Urothelium cell line (cell line): ENCODE results near the gene ENAM.
"Not testable (repeated sequence)": the region's sequence is repeated elsewhere in the genome, so short reads cannot be mapped to it uniquely, and the experiment has no call there.

Source experiments
- DNase-seq: peaks from one replicate; pipeline ENCODE4 v3.0.0; 2011; ENCODE audit warnings: low spot score, mixed read lengths
- FAIRE-seq: peaks from 2 replicates; lab custom pipeline; 2011; peaks lifted over from hg19 to GRCh38; lab: Jason Lieb, UNC

ENAM gene

DNA sequence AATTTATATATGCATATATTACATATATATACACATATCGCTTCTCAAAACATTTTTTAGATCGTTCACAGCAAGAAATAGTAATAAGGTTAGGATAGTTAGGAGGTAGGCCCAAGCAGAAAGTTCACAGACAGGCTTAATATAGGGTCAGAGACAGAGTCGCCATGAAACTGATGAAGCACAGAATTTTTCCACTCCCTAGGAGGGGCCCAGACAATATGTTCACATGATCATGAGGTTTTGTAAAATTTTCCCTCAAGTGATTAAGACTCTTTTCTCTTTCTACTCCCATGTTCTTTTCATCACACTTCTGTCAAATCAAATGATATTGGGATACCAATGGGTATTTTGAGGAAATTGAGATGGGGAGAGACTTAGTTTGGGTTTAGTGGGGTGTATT is 5.2 kb upstream of the ENAM start:
- FAIRE-seq (no peak), DNase-seq (no peak)

DNA sequence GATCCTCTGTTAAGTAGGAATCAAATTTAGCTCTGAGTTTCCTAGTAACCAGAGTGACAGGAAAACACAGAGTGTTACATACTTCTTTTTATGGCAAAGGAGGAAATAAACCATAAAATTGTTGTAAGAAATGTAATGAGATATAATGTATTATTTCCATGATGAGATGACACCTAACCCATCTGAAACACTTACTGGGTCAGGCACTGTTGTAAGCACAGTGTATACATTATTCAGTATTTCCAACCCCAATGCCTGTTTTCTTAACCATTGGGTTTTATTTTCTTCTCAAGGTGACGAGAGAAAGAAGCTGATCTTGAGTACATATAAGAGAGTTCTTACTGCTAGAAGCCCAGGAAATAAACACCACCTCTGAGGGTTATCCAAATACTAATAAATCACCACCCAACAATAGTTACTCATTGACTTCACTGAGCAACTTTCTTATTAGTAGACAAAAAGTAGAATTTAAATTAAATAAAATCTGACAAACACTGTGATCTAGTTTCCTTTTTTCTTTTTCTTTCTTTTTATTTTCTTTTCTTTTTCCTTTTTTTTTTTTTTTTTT is 4.2 kb upstream of the ENAM start:
- DNase-seq (no peak), FAIRE-seq (no peak)

DNA sequence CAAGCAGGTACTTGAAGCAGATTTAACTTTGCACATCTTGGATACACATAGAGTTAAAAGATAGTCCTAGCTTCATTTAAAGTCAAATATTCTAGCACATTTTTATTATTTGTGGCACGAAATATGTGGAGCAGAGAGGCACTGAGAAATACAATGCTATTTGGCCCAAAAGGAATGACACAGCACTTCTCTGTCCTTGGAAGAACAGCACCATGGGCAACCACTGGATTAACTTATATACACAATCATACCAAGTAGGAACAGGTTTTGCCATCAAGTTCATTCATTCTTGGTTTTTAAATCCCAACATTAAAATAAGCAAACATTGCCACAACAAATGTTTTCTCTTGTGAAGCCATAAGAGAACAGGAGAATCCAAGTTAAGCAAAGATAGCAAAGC is 924 bp upstream of the ENAM start:
- FAIRE-seq (no peak), DNase-seq (no peak)

DNA sequence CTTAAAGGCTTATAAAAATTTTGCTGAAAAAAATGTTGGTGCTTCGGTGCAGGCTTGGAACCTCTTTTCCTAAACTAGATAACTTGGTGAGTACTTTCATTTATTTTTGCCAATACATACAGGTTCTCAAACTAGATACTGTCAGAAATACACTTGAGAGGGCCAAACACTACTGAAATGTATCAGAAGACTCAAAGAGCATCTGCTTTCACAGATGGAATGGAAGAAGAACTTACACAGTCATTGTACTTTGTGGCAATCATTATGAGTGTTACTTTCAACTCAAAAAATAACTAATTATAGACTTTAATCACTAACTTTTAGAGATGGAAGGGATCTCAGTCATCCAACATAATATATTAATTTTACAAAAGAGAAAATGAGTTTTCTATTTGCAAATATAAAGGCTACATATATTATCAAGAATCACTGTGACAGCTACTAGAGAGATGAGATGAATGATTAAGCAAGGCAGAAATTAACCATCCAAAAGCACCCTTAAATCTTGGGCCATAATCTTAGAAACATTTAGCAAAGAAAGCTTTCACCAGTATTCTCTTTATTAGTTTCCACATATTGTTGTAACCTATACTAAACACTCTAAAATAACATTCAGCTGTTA is 1.0 kb downstream of the ENAM start:
- FAIRE-seq (no peak), DNase-seq (no peak)

DNA sequence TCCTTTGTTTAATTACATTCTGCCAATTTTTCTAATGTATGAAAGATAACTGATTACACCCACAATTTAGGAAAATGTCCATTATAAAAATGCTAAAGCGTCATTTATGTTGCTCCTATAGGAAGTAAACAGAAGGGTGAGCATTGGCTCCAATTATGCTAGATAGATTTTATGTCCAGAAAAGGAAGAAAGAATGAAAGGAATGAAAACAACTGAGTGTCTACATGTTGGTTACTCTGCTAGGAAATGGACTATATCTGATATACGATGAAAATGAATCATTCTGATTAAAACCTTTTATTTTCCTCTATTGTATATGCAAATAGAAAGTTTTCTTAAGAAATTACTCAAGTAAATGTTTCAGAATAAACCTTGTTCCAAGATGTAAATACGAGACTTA is 1.6 kb downstream of the ENAM start:
- FAIRE-seq, result no peak
- no peak for DNase-seq

DNA sequence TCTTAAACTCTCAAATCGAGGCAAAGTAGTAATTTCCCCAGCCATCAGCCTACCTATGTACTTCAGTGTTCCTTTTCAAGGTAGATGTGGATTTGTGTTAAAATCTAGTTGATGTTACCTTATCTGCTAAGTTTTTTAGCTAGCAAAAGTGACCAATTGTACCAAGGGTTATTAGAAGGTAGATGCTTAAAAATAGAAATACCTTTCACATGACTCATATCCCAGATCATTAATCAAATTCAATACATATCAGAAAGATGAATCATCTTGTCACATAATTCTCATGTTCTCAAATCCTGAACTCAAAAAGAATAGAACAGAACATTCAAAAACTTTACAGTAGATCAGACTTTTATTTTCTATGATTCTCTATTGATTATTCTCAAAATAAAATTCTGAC is 3.5 kb downstream of the ENAM start:
- FAIRE-seq (no peak), DNase-seq (peak; percentile 20)

DNA sequence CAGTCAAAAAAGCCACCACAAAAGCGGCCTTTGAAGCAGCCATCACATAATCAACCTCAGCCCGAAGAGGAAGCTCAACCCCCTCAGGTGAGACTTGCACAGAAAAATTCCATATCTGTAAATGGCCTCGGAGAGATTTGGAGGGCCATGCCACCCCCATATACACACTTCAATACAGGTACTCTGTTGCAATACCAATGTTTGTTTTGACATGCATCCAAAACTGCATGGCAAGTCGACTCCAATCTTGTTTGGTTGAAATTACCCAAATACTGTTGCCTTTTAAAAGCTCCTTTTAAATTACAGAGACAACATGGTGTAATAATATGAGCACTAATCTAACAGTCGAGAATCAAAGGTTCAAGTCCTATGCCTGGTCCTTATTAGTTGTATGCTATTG is 5.9 kb downstream of the ENAM start:
- DNase-seq, result no peak
- no peak for FAIRE-seq

DNA sequence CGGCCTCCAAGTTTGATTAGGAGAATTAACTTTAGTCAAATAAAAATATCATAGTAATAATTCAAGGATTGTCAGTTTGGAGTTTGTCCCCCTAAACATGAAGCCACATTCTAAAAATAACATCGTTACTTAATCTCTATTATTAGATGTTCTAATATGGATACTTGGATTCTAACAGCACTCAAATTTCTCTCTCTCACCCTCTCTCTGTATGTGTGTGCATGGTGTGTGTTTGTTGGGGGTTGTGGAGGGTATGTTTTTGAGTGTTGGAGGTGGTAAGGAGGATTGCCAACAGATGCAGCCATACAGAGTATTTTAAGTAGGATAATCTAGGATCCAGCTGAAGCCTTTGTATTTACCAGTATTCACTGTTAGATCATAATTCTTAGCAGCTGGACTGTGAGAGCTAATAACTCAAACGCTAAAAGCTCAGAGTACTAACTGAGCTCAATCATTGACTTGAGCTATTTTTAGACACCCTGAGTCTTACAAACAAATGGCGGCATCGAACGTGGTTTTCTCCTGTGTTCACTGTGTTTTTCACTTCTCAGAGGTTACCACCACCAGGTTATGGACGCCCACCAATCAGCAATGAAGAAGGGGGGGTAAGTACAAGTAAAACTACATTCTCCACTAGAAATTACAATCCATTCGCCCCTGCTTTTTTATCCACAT is 8.8 kb downstream of the ENAM start:
- no peak for FAIRE-seq

DNA sequence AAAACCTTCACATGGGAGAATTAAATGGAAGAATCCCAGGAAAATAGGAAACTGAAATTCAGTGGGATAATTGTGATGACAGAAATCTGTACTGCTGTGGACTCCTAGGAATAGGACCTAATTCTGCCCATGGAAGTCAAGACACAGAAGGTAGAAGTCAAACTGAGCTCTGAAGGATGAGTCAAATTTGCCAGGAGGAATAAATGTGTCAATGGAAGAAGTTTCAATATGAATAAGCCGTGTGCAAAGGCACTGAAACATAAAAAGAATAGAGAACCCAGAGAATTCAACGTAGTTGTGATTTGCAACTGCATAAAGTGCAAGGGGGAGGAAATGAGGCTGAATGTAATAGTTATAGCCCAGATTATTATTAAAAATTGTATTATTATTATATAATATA is 11.6 kb downstream of the ENAM start:
- DNase-seq (no peak), FAIRE-seq (no peak)

More for the DNA sequence above, 8.8 kb downstream of the ENAM start:
- no peak for DNase-seq

DNA sequence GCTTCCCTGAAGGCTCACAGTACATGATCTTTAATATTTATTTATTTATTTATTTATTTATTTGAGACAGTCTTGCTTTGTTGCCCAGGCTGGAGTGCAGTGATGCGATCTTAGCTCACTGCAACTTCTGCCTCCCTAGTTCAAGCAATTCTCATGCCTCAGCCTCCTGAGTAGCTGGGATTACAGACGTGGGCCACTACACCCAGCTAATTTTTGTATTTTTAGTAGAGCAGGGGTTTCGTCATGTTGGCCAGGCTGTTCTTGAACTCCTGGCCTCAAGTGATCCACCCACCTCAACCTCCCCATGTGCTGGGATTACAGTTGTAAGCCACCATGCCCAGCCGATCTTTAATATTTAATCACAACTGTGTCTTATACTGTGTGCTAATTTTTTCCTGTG is 22.2 kb downstream of the ENAM start:
- FAIRE-seq, DNase-seq: not testable (repeated sequence)

DNA sequence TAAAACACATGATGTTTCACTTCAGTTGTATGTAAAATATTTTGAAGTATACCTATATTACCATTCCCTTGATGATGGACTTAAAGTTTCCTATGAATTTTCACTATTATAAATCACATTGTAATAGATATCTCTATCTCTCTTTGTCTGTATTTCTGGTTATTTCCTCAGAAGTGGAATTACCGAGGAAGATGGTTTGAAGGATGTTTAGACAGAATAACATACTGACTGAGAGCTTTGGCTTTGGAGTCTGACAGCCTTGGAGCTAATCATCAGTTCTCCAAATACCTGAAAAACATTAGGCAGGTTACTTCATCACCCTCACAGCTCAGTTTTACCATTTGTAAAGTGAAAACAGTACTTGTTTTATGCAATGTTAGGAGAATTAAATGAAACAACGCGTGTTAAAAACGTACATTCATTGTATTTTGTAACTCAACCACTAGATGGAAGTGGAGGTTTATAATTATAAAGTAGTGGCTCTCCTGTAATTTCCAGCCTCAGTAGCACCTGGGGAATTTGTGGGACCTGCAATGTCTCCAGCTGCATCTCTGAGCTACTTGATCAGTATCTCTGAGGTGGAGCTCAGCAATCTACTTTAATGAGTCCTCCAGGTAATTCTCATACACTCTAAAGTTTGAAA is 23.4 kb downstream of the ENAM start:
- DNase-seq, result peak; percentile 59
- no peak for FAIRE-seq

DNA sequence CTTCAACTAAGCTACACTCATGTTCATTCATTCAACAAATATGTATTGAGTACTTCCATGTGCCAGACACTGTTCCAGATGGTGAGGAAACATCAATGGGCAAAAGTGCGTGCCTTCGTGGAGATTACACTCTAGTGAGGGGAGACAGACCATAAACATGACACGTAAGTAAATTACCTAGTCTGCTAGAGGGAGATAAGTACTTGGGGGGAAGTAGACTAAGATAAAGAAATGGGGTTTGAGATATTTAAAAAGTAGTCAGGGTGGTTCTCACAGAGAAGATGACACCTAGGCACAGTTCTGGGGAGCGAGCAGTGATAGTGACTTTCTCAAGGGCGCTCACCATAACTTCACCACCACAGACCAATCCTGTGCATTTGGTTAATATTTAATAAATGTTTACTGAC is 26.1 kb downstream of the ENAM start:
- FAIRE-seq, result no peak
- DNase-seq, result no peak

DNA sequence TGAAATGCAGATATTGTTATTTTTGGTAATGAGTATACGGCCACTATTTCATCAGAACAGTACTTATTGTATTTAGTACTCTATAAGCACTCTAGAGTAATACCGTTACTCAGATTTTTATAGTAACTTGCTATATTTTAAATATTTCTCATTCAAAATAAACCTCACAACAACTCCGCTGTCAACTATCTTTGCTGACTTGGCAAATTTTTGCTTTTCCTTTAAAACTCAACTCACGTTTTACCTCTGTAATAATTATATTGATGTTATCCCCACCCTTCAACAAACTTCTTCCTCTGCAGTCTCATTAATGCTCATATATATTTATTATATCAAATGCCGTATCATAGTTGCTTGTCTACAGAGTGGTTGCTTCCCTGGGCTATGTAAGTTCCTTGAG is 28.8 kb downstream of the ENAM start:
- FAIRE-seq, result no peak
- no peak for DNase-seq

DNA sequence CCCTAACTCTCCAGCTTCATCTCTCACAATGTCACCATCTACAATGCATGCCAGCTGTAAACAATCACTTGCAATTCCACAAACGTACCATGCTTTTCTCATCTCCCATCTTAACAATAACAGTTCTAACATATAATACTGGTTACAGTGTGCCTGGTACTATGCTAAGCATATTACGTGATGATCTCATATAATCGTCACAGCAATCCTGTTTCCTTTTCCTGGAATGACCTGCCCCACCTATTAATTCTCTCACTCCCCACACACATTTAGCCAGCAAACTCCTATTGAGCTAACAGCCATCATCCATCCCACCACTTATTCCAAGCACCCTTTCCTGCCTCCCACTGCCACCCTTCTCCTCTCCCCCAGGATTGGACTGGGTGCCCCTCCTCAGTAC is 29.9 kb downstream of the ENAM start:
- no peak for DNase-seq
- peak; percentile 59 for FAIRE-seq

DNA sequence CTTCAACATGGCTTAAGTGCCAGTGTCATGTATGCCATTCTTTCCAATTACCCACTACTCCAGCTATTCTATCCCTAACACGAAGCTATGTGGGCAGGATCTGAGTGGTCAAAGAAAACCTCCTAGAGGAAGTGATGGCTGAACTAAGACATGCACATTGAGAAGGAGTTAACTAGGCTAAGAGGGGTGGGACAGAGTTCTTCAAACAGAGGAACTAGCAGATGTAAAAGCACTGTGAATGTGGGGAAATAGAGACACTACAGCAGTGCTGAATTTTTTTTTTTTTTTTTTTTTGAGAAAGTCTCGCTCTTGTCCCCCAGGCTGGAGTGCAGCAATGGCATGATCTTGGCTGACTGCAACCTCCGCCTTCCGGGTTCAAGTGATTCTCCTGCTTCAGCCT is 31.6 kb downstream of the ENAM start:
- no peak for FAIRE-seq
- no peak for DNase-seq

DNA sequence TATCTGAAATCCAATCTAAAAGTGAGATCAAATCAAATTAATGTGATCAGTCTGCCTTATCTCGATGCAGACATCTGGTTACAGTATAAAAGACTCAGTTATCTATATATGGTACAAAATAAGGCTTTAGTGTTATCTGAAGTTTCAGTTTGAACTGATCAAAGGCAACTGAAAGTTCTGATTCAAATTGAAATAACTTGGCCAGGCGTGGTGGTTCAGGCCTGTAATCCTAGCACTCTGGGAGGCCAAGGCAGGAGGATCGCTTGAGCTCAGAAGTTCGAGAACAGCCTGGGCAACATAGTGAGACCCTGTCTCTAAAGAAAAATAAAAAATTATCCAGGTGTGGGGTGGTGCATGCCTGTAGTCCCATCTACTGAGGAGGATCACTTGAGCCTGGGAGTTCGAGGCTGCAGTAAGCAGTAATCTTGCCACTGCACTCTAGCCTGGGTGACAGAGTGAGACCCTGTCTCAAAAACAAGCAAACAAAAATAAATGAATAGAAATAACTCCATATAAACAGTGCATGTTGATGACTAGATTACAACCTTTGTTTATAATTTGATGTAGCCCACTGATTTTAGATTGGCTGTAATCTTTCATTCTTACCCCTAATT is 32.9 kb downstream of the ENAM start:
- DNase-seq, FAIRE-seq: not testable (repeated sequence)

DNA sequence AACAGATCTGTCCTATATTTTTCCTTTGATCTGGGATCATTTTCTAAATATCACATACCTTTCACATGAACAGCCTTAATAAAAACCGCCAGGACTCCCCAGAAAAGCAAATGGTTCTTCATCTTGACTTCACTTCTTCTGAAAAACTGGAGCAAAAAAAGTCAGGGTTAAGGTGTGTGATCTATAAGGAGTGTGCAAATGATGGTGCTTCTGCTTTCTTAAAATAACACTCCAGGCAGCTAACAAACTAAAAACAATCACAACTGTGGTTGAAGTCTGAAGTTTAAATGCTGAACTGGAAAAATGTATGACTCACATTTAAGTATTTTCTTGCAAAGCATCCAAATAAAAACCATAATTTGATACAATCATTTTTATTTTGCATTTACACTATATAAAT is 37.8 kb downstream of the ENAM start, which contains the start of gene JCHAIN:
JCHAIN (minus strand) TSS at position 140 of the 400 bp plus-strand sequence; CDS start at position 122, 18 bp downstream.
- DNase-seq, result no peak
- no peak for FAIRE-seq

DNA sequence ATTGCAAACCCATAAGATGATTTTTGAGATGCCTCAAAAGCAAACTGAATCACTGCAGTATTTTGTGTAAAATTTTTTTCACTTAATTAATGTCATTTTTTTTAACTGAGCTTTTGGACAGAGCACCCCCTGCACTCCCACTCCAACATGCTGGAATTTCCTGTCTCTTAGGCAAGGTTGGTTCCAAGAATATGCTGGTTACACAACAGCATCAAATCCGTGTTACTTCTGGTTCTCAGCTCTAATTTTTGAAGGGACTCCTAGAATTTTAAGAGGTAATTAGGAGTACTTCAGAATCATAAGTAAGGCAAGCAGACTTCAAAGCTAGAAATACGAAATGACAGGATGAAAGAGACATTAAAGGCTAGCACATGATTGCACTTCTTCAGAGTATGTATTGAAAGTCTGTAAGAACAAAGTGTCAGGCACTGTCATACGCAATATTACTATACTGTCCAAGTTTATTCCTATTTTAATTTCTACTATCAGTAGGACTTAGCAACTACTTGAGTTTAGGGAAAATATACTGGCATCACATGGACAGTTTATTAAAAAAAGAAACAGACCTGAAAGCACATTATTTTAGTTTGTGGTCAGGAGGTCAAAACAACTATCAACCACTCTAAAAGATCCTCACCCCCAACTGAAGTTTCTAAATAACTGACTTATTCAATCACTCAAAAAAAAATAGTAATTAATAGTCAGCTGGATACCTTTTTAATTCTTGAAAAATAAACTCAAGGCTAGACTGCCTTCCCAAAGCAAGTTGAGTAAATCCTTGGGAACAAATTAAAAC is 39.4 kb downstream of the ENAM start:
- no peak for FAIRE-seq

DNA sequence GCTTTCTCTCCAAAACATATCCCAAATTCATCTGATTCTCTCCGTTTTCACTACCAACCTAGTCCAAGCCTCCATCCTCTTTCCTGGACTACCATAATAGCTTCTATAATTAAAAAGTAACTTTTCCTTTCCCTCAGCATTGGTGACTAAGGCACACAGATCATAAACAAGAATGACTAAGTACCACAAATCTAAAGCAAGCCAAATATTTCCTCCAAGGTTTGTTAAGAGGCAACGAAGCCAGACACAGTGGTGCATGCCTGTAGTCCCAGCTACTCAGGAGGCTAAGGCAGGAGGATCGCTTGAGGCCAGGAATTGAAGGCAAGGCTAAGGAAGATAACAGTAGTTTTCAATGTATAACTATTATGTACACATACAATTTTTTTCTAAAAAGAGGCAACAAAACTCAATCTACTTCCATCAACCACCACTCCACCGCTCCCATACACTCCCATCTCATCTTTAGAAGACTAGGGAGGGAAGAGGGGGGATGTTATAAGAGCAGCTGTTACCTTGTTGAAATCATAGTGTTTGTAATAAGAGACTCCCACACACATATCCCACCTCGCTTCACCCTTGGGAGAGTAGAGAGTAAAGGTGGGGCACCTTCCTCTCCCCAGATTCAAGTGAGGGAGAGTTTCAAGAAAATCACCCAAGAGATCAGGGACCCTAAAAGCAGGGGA is 41.9 kb downstream of the ENAM start:
- DNase-seq (no peak), FAIRE-seq (no peak)

More for the DNA sequence above, 39.4 kb downstream of the ENAM start:
- DNase-seq, result no peak

DNA sequence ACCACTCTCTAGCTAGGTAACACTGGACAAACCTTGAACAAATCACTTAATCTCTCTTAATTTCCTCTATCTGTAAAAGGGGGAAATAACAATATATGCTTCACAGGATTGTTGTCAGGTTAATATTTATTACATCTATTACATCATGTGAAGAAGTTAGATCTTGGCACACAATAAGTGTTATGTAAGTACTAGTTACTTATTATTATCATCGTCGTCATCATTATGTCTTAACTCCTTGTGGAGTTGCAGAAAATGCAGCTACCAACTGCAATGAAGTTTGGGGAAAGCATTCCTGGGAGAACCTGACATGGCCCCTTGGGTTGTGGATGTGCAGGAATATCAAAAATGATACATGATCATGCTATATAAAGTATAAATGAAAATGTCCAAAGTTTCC is 42.5 kb downstream of the ENAM start:
- FAIRE-seq (no peak), DNase-seq (no peak)
